GM13976 (cell line): Measurements from ENCODE around the gene SMIM21.

Source experiments
- DNase-seq: peaks from one replicate; pipeline ENCODE4 v3.0.0; 2012; ENCODE audit warnings: low spot score
- in situ Hi-C: fragments of 300-500 bp; cut with MboI; formaldehyde crosslinking; loops from one replicate; pipeline ENCODE4 v1.12.0; 2022; ENCODE audit warnings: low sequenced_read_pairs, mixed read lengths, inconsistent platforms; ENCODE audit not compliant: unreplicated experiment
- TF ChIP-seq, protein P1 (sequence below): IDR thresholded peaks from 2 replicates; pipeline ENCODE4 v1.5.1; 2012; ENCODE audit warnings: borderline replicate concordance, mild to moderate bottlenecking; ENCODE audit not compliant: insufficient read depth; ENCODE audit errors: extremely low read depth, missing control alignments, control extremely low read depth

Gene SMIM21

DNA sequence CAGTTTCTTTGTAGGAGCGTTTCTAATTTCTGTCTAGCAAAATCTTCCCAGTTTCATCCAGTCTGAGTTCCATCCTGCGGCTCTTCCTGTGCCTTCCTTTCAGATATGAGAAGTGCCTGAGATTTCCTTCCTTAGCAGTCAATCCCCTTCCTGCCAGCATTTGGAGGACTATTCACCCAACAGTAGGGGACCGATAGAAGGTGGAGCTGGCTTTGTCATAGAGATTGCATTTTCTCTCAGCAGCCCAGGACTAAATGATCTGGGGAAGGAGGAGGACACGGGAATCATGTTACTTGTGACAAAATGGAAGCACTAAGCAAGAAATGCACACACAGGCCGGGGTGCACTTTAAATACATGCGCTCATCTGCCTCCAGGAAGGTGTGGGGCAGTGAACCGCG, 5.6 kb upstream of the SMIM21 start:
- in situ Hi-C loops: no loop called here
- DNase-seq: no peak
- TF ChIP-seq, protein P1, sequence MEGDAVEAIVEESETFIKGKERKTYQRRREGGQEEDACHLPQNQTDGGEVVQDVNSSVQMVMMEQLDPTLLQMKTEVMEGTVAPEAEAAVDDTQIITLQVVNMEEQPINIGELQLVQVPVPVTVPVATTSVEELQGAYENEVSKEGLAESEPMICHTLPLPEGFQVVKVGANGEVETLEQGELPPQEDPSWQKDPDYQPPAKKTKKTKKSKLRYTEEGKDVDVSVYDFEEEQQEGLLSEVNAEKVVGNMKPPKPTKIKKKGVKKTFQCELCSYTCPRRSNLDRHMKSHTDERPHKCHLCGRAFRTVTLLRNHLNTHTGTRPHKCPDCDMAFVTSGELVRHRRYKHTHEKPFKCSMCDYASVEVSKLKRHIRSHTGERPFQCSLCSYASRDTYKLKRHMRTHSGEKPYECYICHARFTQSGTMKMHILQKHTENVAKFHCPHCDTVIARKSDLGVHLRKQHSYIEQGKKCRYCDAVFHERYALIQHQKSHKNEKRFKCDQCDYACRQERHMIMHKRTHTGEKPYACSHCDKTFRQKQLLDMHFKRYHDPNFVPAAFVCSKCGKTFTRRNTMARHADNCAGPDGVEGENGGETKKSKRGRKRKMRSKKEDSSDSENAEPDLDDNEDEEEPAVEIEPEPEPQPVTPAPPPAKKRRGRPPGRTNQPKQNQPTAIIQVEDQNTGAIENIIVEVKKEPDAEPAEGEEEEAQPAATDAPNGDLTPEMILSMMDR: no peak

DNA sequence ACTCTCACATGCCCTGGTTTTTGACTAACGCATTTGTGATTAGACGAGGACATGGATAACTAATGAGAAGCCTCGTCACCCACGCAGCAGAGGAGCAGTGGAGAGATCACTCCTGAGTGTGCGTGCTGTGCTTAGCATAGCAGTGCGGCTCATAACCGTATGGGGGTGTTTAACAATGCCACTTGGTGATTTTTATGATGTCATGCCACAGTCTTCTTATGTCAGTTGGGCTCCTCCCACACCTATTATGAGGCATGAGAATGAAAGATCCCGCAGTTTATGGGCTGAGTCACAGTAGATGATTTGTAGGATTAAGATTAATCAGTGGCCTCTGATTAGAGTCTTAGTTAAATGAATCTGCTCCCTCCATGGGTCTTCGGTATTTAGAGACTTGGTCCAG, 2.5 kb upstream of the SMIM21 start:
- TF ChIP-seq, protein P1: no peak
- in situ Hi-C loops: no loop called here
- no peak for DNase-seq

DNA sequence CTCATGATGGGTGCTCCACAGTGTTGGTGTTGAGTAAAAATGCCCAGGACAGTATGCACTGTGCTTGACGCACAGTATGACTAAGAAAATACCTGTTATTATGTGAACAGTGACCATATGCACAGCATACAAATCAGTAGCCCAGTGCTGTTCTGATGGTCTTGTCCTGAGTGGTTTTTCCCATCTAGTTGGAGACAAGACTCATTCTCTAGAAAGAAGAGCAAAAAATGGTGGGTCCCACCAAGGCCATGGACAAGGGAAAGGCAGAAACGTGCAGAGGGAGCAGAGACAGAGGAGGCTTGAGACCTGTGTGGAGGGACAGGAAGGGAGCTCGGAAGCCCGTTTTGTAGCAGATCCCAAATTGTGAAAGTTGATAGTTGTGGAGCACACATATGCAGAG, 987 bp upstream of the SMIM21 start:
- no peak for DNase-seq
- in situ Hi-C loops: no loop called here
- TF ChIP-seq, protein P1: no peak

DNA sequence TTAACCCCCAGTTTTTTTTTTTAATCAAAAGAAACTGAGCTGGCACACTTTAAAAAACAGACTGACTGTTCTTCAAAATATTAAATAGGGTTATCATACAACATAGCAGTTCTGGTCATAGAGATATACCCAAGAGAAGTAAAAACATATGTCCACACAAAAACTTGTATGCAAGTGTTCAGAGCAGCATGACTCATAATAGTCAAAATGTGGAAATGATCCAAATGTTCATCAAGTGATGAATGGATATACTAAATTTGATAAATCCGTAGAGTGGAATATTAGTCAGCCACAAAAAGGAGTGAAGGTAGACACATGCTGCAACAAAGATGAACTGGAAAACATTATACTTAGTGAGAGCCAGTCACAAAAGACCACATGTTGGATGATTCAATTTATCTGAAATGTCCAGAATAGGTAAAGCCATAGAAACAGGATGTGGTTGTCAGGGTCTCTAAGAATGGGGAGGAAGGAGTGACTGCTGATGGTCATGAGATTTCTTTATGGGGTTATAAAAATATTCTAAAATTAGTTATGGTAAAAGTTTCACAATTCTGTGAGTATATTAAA, 5.1 kb downstream of the SMIM21 start:
- TF ChIP-seq, protein P1: no peak
- no peak for DNase-seq
- in situ Hi-C loops: no loop called here

DNA sequence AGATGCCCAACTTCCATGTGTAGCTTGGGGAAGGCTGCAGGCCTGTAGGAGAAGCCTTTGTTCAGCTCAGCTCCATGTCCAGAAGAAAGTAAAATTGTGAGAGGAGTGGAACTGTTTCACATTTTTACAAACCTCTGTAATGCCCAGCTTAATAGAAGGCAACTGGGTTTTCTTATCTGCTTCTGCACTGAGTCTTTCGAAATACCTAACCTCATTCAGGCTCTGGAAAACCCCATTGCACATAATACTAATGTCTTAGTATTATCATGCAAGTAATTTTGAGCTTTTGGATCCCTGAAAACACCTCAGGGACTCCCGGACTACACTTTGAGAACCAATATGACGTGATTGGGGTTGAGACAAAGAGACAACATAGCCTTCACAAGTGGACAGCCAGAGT, 5.8 kb downstream of the SMIM21 start:
- in situ Hi-C loops: no loop called here
- DNase-seq: no peak
- TF ChIP-seq, protein P1: no peak

DNA sequence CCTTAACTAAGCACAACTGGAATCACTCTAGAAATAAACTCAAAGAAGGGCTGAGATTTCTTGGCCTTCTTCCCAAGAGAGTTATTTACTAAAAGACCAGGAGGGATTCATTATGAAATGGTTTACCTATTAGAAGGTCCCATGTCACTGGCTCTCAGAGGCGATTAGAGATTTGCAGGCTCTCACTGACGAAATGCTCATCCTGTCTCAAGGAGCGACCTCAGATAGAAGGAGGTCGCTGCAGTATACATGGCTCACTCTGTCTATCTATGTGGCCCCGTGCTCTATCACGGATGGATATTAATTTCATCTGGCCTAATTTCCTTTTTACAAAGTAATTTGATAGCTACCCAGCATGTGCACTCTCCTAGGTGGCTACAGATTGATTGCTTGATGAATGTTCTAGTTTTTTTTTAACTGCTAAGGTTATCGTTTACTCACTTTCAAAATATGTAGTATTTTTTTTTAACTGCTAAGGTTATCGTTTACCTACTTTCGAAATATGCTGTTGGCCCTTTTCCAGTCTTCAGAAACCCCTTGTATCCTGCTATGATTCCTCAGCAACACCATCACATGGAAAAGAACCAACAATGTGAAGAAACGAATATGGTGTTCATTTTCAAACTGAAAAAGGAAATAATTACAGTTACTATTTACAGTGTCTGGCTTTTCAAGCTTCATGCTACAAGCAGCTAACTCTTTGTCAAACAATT, 9.1 kb downstream of the SMIM21 start:
- TF ChIP-seq, protein P1: no peak
- DNase-seq: no peak
- in situ Hi-C loops: no loop called here
